OCI-LY1 (cell line): Measurements from ENCODE around the gene STAT3.
"Not testable (repeated sequence)": the region's sequence is repeated elsewhere in the genome, so short reads cannot be mapped to it uniquely, and the experiment has no call there.

Experiments used
- H2AFZ ChIP-seq: fragments of 200-600 bp; sonication (generic), shearing (Covaris generic); 2 replicates; pipeline ENCODE4 v1.6.0; 2014; ENCODE audit warnings: antibody characterized with exemption, mild to moderate bottlenecking, low read length
- H3F3A ChIP-seq: fragments of 200-600 bp; sonication (generic), shearing (Covaris generic); 2 replicates; pipeline ENCODE4 v1.6.0; 2014; ENCODE audit warnings: mild to moderate bottlenecking, antibody characterized with exemption, low read length, moderate library complexity; ENCODE audit not compliant: insufficient read depth
- H3K27ac ChIP-seq: fragments of 200-600 bp; sonication (generic); 2 replicates; pipeline ENCODE4 v1.5.1; 2014; ENCODE audit warnings: low read length, mixed run types, mild to moderate bottlenecking, low read depth; ENCODE audit not compliant: poor library complexity, severe bottlenecking
- H3K27me3 ChIP-seq: fragments of 200-600 bp; sonication (generic); 2 replicates; pipeline ENCODE4 v1.6.0; 2014; ENCODE audit warnings: antibody characterized with exemption, mild to moderate bottlenecking, low read length, moderate library complexity; ENCODE audit not compliant: insufficient read depth
- H3K36me3 ChIP-seq: fragments of 200-600 bp; sonication (generic); 2 replicates; pipeline ENCODE4 v1.6.1; 2014; ENCODE audit warnings: mild to moderate bottlenecking, antibody characterized with exemption, low read length, moderate library complexity, mixed read lengths; ENCODE audit not compliant: insufficient read depth
- H3K4me1 ChIP-seq: fragments of 200-600 bp; sonication (generic); 2 replicates; pipeline ENCODE4 v1.5.1; 2014; ENCODE audit warnings: mild to moderate bottlenecking, low read length, moderate library complexity; ENCODE audit not compliant: insufficient read depth, severe bottlenecking
- H3K4me2 ChIP-seq: fragments of 200-600 bp; sonication (generic), shearing (Covaris generic); 2 replicates; pipeline ENCODE4 v1.6.1; 2014; ENCODE audit warnings: low read length
- H3K4me3 ChIP-seq: fragments of 200-600 bp; sonication (generic); 2 replicates; pipeline ENCODE4 v1.5.1; 2014; ENCODE audit warnings: low read length, low read depth, mild to moderate bottlenecking, mixed read lengths; ENCODE audit not compliant: poor library complexity, severe bottlenecking
- H3K79me2 ChIP-seq: fragments of 200-600 bp; shearing (Covaris generic); 2 replicates; pipeline ENCODE4 v1.6.1; 2016; ENCODE audit warnings: mixed run types, low read length, mixed read lengths; ENCODE audit not compliant: insufficient read depth
- H3K9ac ChIP-seq: fragments of 200-600 bp; sonication (generic), shearing (Covaris generic); 2 replicates; pipeline ENCODE4 v1.6.1; 2014; ENCODE audit warnings: mild to moderate bottlenecking, low read length, mixed read lengths
- H3K9me2 ChIP-seq: fragments of 200-600 bp; sonication (generic), shearing (Covaris generic); 2 replicates; pipeline ENCODE4 v1.6.1; 2014; ENCODE audit warnings: low read depth, mild to moderate bottlenecking, low read length, mixed read lengths
- H3K9me3 ChIP-seq: fragments of 200-600 bp; shearing (Covaris generic); 2 replicates; pipeline ENCODE4 v1.6.1; 2014; ENCODE audit warnings: low read length, mixed read lengths
- H4K20me1 ChIP-seq: fragments of 200-600 bp; sonication (generic), shearing (Covaris generic); 2 replicates; pipeline ENCODE4 v1.6.0; 2016; ENCODE audit warnings: mild to moderate bottlenecking, low read length; ENCODE audit not compliant: insufficient read depth
- CTCF ChIP-seq: fragments of 200-600 bp; sonication (generic), shearing (Covaris generic); IDR thresholded peaks from 2 replicates; pipeline ENCODE4 v1.5.1; 2017; ENCODE audit warnings: mild to moderate bottlenecking, antibody characterized with exemption, low read length, moderate library complexity, mixed read lengths
- EZH2 ChIP-seq: fragments of 200-600 bp; sonication (generic), shearing (Covaris generic); IDR thresholded peaks from 2 replicates; pipeline ENCODE4 v1.8.0; 2017; ENCODE audit warnings: borderline replicate concordance, mixed run types, mild to moderate bottlenecking, antibody characterized with exemption, low read length, moderate library complexity, mixed read lengths

Gene STAT3

DNA sequence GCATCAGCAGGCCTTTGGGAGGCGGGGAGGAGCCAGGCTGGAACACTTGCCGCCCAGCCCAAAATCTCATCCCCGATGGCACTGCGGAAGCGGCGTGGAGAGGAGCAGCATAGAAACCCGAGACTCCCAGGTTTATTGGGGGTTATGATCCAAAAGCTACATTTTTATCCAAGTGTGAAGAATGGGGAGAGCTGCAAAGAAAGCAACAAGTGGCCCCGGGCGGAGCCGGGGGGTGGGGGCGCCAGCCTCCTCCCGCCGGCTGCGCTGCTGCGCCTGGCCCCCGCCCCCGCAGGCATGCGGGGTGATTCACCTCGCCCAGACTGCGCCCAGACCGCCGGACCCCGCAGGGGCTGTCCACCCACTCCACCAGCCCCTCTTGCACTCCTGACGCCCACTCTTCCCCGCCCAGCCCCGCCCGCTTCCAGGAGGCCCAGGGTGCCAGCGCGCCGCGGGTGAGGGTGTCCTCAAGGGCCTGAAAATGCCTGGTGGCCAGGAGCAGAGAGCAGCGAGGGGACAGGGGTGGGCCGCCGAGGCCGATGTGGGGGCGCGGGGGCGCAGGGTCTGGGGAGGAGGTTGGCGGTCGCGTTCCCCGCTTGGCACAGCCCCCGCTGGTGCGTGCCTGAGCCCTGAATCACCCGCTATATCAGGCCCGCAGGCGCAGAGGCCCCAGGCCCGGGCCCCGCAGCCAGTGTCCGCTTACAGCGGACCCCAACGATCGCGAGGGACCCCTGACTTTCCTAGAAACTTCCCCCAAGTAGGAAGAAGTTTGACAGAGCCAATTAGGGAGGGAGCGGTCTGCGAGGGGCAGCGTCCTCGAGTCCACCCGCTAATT, 33.5 kb upstream of the STAT3 start:
- Histone ChIP-seq H3K9me2 (no peaks in the 10 kb centered on the region), H3F3A (no peaks in the 10 kb centered on the region), H3K9ac (no peak overlapping the region), H3K79me2 (no peaks in the 10 kb centered on the region), H3K4me1 (no peaks in the 10 kb centered on the region), H3K4me2 (no peak overlapping the region), H3K4me3 (no peak overlapping the region), H4K20me1 (no peaks in the 10 kb centered on the region), H2AFZ (no peak overlapping the region), H3K27me3 (peaks cover 7% of the 10 kb centered on the region; the same call in 1 of the 2 replicates), H3K9me3 (no peaks in the 10 kb centered on the region), H3K27ac (no peak overlapping the region), H3K36me3 (no peaks in the 10 kb centered on the region)
- TF ChIP-seq EZH2 (no peak; the same call in 1 of the 2 replicates), CTCF (no peak)

GRCh38 chr17:42421136-42421506, 32.9 kb upstream of the STAT3 start:
- H3K9me3 ChIP-seq: no peaks in the 10 kb centered on the region
- H3K9ac ChIP-seq: no peak overlapping the region
- H4K20me1 ChIP-seq: no peaks in the 10 kb centered on the region
- no peaks in the 10 kb centered on the region for H3K79me2 ChIP-seq
- no peaks in the 10 kb centered on the region for H3K9me2 ChIP-seq
- no peak overlapping the region for H3K4me3 ChIP-seq
- no peak overlapping the region for H3K27ac ChIP-seq
- H3K36me3 ChIP-seq: no peaks in the 10 kb centered on the region
- peaks cover 7% of the 10 kb centered on the region; the same call in 1 of the 2 replicates for H3K27me3 ChIP-seq
- H3K4me1 ChIP-seq: no peaks in the 10 kb centered on the region
- no peaks in the 10 kb centered on the region for H3F3A ChIP-seq
- H3K4me2 ChIP-seq: no peak overlapping the region
- TF ChIP-seq EZH2 (no peak), CTCF (no peak)
- H2AFZ ChIP-seq: no peak overlapping the region

- peaks cover 12% of the 10 kb centered on the region for H3K4me1 ChIP-seq
- not testable (repeated sequence) for H3K4me3 ChIP-seq, H4K20me1 ChIP-seq, H3K36me3 ChIP-seq, H3K9me2 ChIP-seq, H3F3A ChIP-seq, H3K27me3 ChIP-seq, H3K9ac ChIP-seq, H3K27ac ChIP-seq, H3K4me2 ChIP-seq, H3K9me3 ChIP-seq, H3K79me2 ChIP-seq, H2AFZ ChIP-seq
These were observed 29.7 kb upstream of the STAT3 start for GRCh38 chr17:42417981-42418380.
